ENCODE data around the gene AMPD3. TPM values are rescaled to one million over a fixed set of nuclear protein-coding genes. Genes with fewer than 3 reads are reported as not detected.

The AMPD3 gene
- total and polyA plus RNA-seq, 2 donors (not counting 3 experiments of a cell fraction or from before 2014, with no cell fraction given): 1.4 to 2.5 TPM

- Histone ChIP-seq H3K9me1 (replicated peaks; ENCODE audit: control insufficient read depth, extremely low read depth, insufficient read depth, low read length) (no peaks in the 10 kb centered on the region), H3K4me2 (ENCODE audit: insufficient read depth, low read length) (no peak overlapping the region), H4K20me1 (replicated peaks; ENCODE audit: control insufficient read depth, extremely low read depth, insufficient read depth, low read length) (no peaks in the 10 kb centered on the region), H3K9ac (replicated peaks; ENCODE audit: extremely low read depth, insufficient read depth, low read length) (no peak overlapping the region), H3K36me3 (ENCODE audit: control insufficient read depth in 2 of 2, extremely low read depth in 1 of 2, insufficient read depth in 2 of 2, low read length in 2 of 2) (no peaks in the 10 kb centered on the region), H3K27ac (ENCODE audit: insufficient read depth, low read depth, low read length) (no peak overlapping the region), H3K4me1 (ENCODE audit: control insufficient read depth, extremely low read depth, insufficient read depth, low read length) (no peaks in the 10 kb centered on the region), H2AFZ (ENCODE audit: low read depth, low read length) (no peak overlapping the region), H3K4me3 (replicated peaks in 1 of 3; ENCODE audit: insufficient read depth in 1 of 3, low read depth in 1 of 3, low read length in 3 of 3) (no peak overlapping the region), H3K27me3 (ENCODE audit: control insufficient read depth in 2 of 2, insufficient read depth in 2 of 2, low read length in 2 of 2) (no peaks in the 10 kb centered on the region), H3K9me3 (replicated peaks; ENCODE audit: control insufficient read depth, insufficient read depth, low read length) (no peaks in the 10 kb centered on the region), H3K79me2 (ENCODE audit: control insufficient read depth, insufficient read depth, low read length) (no peaks in the 10 kb centered on the region)
- no peak for DNase-seq (ENCODE audit: low read depth, low spot score)
- BruUV-seq (replicated peaks): no TSS peak
- dilution Hi-C loops (cut with MboI; ENCODE audit: extremely low pct_ligation_motif_present, low sequenced_read_pairs): no loop called here
- intact Hi-C loops (cut with micrococcal nuclease): no loop called here
- ChIA-PET CTCF (interaction anchor here (0.7 kb wide), 1 partner anchor 20 kb away, joined by 3 read pairs; no protein-coding TSS in a partner anchor), POLR2A (no interaction called here)
- TF ChIP-seq FOS (IDR thresholded peaks at IDR 0.05; ENCODE audit: borderline replicate concordance, insufficient read depth, low read length) (no peak), GATA2 (IDR thresholded peaks at IDR 0.05; ENCODE audit: insufficient read depth, insufficient read length, low read depth, low read length) (no peak), POLR2A (IDR thresholded peaks at IDR 0.05; ENCODE audit: low read depth, low read length) (no peak), JUN (IDR thresholded peaks at IDR 0.05; ENCODE audit: borderline replicate concordance, insufficient read depth, insufficient read length, low read depth) (no peak), EZH2 (IDR thresholded peaks at IDR 0.05; ENCODE audit: borderline replicate concordance, low read depth, low read length, severe bottlenecking) (no peak), CTCF (IDR thresholded peaks at IDR 0.05; ENCODE audit: extremely low read depth in 1 of 2, insufficient read depth in 1 of 2, low read depth in 1 of 2, low read length in 2 of 2) (no peak), POLR2AphosphoS5 (IDR thresholded peaks at IDR 0.05; ENCODE audit: insufficient read depth, low read depth, low read length) (no peak), MAX (IDR thresholded peaks at IDR 0.05; ENCODE audit: insufficient read depth, insufficient read length) (no peak), MYC (IDR thresholded peaks at IDR 0.05; ENCODE audit: low read depth, low read length) (no peak)
- no peak for FAIRE-seq
Observed at GRCh38 chr11:10480760-10481159, 25.7 kb downstream of the AMPD3 start.

Data from endothelial cell of umbilical vein (primary cell).